Measurements from ENCODE around the gene KRTAP10-1. TPM values are rescaled to one million over a fixed set of nuclear protein-coding genes. Genes with fewer than 3 reads are reported as not detected.

Gene KRTAP10-1, protein sequence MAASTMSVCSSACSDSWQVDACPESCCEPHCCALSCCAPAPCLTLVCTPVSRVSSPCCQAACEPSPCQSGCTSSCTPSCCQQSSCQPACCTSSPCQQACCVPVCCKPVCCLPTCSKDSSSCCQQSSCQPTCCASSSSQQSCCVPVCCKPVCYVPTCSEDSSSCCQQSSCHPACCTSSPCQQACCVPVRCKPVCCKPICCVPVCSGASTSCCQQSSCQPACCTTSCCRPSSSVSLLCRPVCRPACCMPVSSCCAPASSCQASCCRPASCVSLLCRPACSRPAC
- not detected for total RNA-seq

DNA sequence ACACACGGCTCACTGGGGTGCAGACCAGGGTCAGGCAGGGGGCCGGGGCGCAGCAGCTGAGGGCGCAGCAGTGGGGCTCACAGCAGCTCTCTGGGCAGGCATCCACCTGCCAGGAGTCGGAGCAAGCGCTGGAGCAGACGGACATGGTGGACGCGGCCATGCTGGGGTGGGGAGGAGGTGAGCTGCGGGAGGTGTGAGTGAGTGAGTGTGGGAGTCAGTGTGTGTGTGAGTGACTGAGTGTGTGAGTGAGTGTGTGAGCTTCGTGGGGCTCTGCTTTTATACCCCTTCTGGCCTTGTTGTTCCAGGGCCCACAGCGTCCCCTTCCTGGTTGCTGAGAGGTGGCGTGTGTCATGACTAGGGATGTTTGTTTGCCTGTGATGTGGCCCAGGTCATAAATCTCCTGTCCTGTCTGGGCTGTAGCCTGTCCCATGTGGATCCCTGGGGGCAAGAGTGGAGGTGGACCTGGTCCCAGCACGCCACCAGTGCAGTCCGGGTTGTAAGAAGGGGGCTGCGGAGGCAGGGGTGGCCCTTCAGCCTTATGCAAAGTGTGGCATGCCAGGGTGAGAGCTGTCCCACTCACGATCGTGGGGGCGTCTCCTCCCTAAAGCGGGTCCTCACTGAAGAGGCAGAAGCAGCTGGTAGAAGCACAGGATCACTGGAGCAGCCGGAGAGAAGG lies at the start of gene KRTAP10-1:
Gene KRTAP10-1, minus strand, starts transcription at position 205 of the 676 bp plus-strand sequence. Its CDS starts 45 bp downstream, at position 160.
- DNase-seq: peak in 1 of 2 donors; percentile 60
- no peaks in the 10 kb centered on the region for H3K4me1 ChIP-seq
- H3K27me3 ChIP-seq: no peaks in the 10 kb centered on the region
- no peaks in the 10 kb centered on the region for H3K36me3 ChIP-seq
- H3K27ac ChIP-seq: no peak within 1 kb of the TSS
- peak in 1 of 2 donors; percentile 27 for ATAC-seq (ENCODE audit: low FRiP score in 2 of 2)
- 80 to 87% methylated on average over 20 to 21 of the region's 21 CpGs for WGBS, 2 donors
- H3K4me3 ChIP-seq: no peak within 1 kb of the TSS
- TF ChIP-seq EP300 (IDR thresholded peaks at IDR 0.05) (no peak), POLR2AphosphoS5 (IDR thresholded peaks at IDR 0.05) (no peak), POLR2A (IDR thresholded peaks at IDR 0.05) (no peak)
- TF ChIP-seq, protein P1, sequence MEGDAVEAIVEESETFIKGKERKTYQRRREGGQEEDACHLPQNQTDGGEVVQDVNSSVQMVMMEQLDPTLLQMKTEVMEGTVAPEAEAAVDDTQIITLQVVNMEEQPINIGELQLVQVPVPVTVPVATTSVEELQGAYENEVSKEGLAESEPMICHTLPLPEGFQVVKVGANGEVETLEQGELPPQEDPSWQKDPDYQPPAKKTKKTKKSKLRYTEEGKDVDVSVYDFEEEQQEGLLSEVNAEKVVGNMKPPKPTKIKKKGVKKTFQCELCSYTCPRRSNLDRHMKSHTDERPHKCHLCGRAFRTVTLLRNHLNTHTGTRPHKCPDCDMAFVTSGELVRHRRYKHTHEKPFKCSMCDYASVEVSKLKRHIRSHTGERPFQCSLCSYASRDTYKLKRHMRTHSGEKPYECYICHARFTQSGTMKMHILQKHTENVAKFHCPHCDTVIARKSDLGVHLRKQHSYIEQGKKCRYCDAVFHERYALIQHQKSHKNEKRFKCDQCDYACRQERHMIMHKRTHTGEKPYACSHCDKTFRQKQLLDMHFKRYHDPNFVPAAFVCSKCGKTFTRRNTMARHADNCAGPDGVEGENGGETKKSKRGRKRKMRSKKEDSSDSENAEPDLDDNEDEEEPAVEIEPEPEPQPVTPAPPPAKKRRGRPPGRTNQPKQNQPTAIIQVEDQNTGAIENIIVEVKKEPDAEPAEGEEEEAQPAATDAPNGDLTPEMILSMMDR (IDR thresholded peaks at IDR 0.05): no peak
- H3K9me3 ChIP-seq: peaks cover 0 to 6% (median 2%) of the 10 kb centered on the region in 4 donors

DNA sequence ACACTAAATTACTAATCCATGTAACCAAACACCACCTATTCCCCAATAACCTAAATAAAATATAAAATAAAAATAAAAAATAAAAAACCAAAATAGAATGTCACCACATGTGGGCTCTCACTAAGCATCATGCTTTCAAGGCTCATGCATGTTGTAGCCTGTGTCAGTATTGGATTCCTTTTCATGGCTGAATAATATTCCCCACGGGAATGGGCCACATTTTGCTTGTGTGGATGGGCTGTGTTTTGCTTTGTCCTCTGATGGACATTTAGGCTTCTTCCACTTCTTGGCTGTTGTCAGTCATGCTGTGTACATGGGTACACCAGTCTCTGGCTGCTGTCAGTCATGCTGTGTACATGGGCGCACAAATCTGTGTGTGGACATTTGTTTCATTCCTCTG lies 49.1 kb upstream of the KRTAP10-1 start:
- H3K27me3 ChIP-seq: peaks cover 0 to 5% (median 0%) of the 10 kb centered on the region in 4 donors
- ATAC-seq (ENCODE audit: low FRiP score in 2 of 2) (no peak), DNase-seq (no peak)
- no peak overlapping the region for H3K4me3 ChIP-seq
- no peaks in the 10 kb centered on the region for H3K4me1 ChIP-seq
- TF ChIP-seq POLR2AphosphoS5 (IDR thresholded peaks at IDR 0.05): no peak
- TF ChIP-seq, protein P1 (IDR thresholded peaks at IDR 0.05): no peak
- no peak for TF ChIP-seq EP300 (IDR thresholded peaks at IDR 0.05)
- no peak for TF ChIP-seq POLR2A (IDR thresholded peaks at IDR 0.05)
- H3K36me3 ChIP-seq: no peaks in the 10 kb centered on the region
- 92 to 100% methylated on average over 2 of the region's 2 CpGs for WGBS, 2 donors
- H3K27ac ChIP-seq: no peak overlapping the region
- no peaks in the 10 kb centered on the region for H3K9me3 ChIP-seq

DNA sequence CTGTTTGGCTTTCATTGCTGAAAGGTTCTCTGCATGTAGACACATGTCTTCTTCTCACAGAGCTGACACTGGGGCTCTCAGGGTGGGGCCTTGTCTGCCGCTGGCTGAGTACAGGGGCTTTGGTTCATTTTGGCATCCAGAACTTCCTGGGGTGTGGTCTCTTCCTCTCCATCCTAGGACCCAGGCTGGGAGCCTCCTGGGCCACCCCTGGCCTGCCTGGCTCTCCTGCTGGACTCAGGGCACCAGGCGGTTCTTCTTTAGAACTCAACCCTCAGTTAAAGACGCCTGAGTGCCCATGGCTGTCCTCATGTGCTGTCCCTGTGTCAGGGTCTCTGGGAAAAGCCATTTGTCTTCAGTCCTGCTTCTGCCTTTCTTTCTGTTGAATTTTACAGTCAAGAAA lies 45.9 kb upstream of the KRTAP10-1 start:
- DNase-seq: no peak
- WGBS, 2 donors: 74 to 89% methylated on average over 2 to 3 of the region's 3 CpGs
- Histone ChIP-seq H3K4me1 (no peaks in the 10 kb centered on the region), H3K27ac (no peak overlapping the region), H3K4me3 (no peak overlapping the region), H3K27me3 (peaks cover 0 to 5% (median 0%) of the 10 kb centered on the region in 4 donors), H3K36me3 (no peaks in the 10 kb centered on the region), H3K9me3 (peaks cover 0 to 14% (median 3%) of the 10 kb centered on the region in 4 donors)
- no peak for ATAC-seq (ENCODE audit: low FRiP score in 2 of 2)
- TF ChIP-seq POLR2A (IDR thresholded peaks at IDR 0.05): no peak
- TF ChIP-seq, protein P1 (IDR thresholded peaks at IDR 0.05): no peak

DNA sequence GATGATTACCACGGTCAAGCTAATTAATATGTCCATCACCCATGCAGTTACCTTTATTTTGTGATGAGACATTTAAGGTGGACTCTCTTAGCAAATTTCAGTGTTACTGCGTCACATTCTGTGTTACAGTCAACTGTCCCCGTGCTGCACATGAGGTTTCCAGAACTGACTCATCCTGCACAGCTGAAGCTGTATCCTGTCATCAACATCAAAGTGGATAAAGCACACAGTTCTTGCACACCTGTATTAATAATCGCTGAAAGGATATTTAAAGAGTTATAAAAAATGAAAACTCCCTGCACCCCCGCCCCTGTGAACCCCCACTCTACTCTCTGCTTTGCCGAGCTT lies 43.8 kb upstream of the KRTAP10-1 start:
- DNase-seq: no peak
- Histone ChIP-seq H3K4me3 (no peak overlapping the region), H3K36me3 (no peaks in the 10 kb centered on the region), H3K9me3 (peaks cover 0 to 18% (median 4%) of the 10 kb centered on the region in 4 donors), H3K4me1 (no peaks in the 10 kb centered on the region), H3K27me3 (no peaks in the 10 kb centered on the region), H3K27ac (no peak overlapping the region)
- 77 to 82% methylated on average over 6 of the region's 6 CpGs for WGBS, 2 donors
- ATAC-seq (ENCODE audit: low FRiP score in 2 of 2): no peak
- TF ChIP-seq POLR2A (IDR thresholded peaks at IDR 0.05) (no peak), POLR2AphosphoS5 (IDR thresholded peaks at IDR 0.05) (no peak), EP300 (IDR thresholded peaks at IDR 0.05) (no peak)
- TF ChIP-seq, protein P1 (IDR thresholded peaks at IDR 0.05): no peak
